ENCODE measurements around the gene MYLK4. TPM values are rescaled to one million over a fixed set of nuclear protein-coding genes. Genes with fewer than 3 reads are reported as not detected.

Gene MYLK4
- total RNA-seq, 1 experiment from 2014 or later, result 1.6 TPM

- intact Hi-C loops (cut with micrococcal nuclease; ENCODE audit: unreplicated experiment), result loop anchor here (1.0 to 10.0 kb wide), 6 partner anchors 50 to 264 kb away; partner anchors contain the start of gene SERPINB1
- peaks cover 25% of the 10 kb centered on the region; the same call in 1 of the 2 replicates for H3F3A ChIP-seq (ENCODE audit: insufficient read depth, low read depth)
- peak; percentile 71 for DNase-seq
- no peaks in the 10 kb centered on the region for H3K27me3 ChIP-seq (ENCODE audit: insufficient read depth, low read depth)
- no peaks in the 10 kb centered on the region for H4K20me1 ChIP-seq (ENCODE audit: insufficient read depth)
- TF ChIP-seq EZH2 (IDR thresholded peaks at IDR 0.05; ENCODE audit: low read depth) (no peak), CTCF (conservative IDR thresholded peaks at IDR 0.05) (peak; percentile 80)
- no peak overlapping the region for H3K4me3 ChIP-seq
- ChIA-PET CTCF (interaction anchor here (0.6 to 2.0 kb wide), 17 partner anchors 18 to 211 kb away, joined by 3 to 14 read pairs (median 5); partner anchors contain the start of genes NQO2 and SERPINB1), POLR2A (ENCODE audit: unreplicated experiment) (interaction anchor here (0.6 to 1.0 kb wide), 5 partner anchors 23 to 273 kb away, joined by 3 to 16 read pairs (median 8); partner anchors contain the start of gene SERPINB1)
- no peak overlapping the region for H3K4me2 ChIP-seq
- no peaks in the 10 kb centered on the region for H3K9me2 ChIP-seq (ENCODE audit: insufficient read depth)
- no peaks in the 10 kb centered on the region for H3K36me3 ChIP-seq (ENCODE audit: low read depth)
- no peaks in the 10 kb centered on the region for H3K9me3 ChIP-seq (ENCODE audit: insufficient read depth, low read depth)
- H2AFZ ChIP-seq, result no peak overlapping the region
- peak overlapping the region; percentile 74 for H3K27ac ChIP-seq
- BruUV-seq (replicated peaks), result no TSS peak
- H3K79me2 ChIP-seq (ENCODE audit: low read depth), result 0 out of 2 replicates have a peak, but pooled peaks cover 8% of the 10 kb centered on the region
- H3K4me1 ChIP-seq (replicated peaks; ENCODE audit: insufficient read depth), result peaks cover 4% of the 10 kb centered on the region; the same call in 1 of the 2 replicates
These were observed 40.1 kb upstream of the MYLK4 start for GRCh38 chr6:2790588-2791449.

- Histone ChIP-seq H3K79me2 (ENCODE audit: low read depth) (0 out of 2 replicates have a peak, but pooled peaks cover 2% of the 10 kb centered on the region), H3F3A (ENCODE audit: insufficient read depth, low read depth) (peaks cover 11% of the 10 kb centered on the region; the same call in 1 of the 2 replicates), H3K4me2 (no peak overlapping the region), H3K9me3 (ENCODE audit: insufficient read depth, low read depth) (no peaks in the 10 kb centered on the region), H2AFZ (no peak overlapping the region), H3K4me1 (replicated peaks; ENCODE audit: insufficient read depth) (no peaks in the 10 kb centered on the region), H3K27me3 (ENCODE audit: insufficient read depth, low read depth) (no peaks in the 10 kb centered on the region), H3K27ac (no peak overlapping the region), H4K20me1 (ENCODE audit: insufficient read depth) (no peaks in the 10 kb centered on the region), H3K4me3 (no peak overlapping the region), H3K36me3 (ENCODE audit: low read depth) (no peaks in the 10 kb centered on the region), H3K9me2 (ENCODE audit: insufficient read depth) (no peaks in the 10 kb centered on the region)
- no peak for TF ChIP-seq EZH2 (IDR thresholded peaks at IDR 0.05; ENCODE audit: low read depth)
- no peak for TF ChIP-seq CTCF (conservative IDR thresholded peaks at IDR 0.05)
- POLR2A ChIA-PET (ENCODE audit: unreplicated experiment), result no interaction called here
- intact Hi-C loops (cut with micrococcal nuclease; ENCODE audit: unreplicated experiment), result no loop called here
- no peak for DNase-seq
- BruUV-seq (replicated peaks), result no TSS peak
- CTCF ChIA-PET, result no interaction called here
These were observed 35.5 kb upstream of the MYLK4 start for GRCh38 chr6:2786269-2786668.

GRCh38 chr6:2784930-2785329 is 34.2 kb upstream of the MYLK4 start:
- Histone ChIP-seq H3K4me2 (no peak overlapping the region), H3K9me3 (ENCODE audit: insufficient read depth, low read depth) (no peaks in the 10 kb centered on the region), H3K79me2 (ENCODE audit: low read depth) (0 out of 2 replicates have a peak, but pooled peaks cover 2% of the 10 kb centered on the region), H3F3A (ENCODE audit: insufficient read depth, low read depth) (0 out of 2 replicates have a peak, but pooled peaks cover under 1% of the 10 kb centered on the region), H3K27me3 (ENCODE audit: insufficient read depth, low read depth) (no peaks in the 10 kb centered on the region), H3K27ac (no peak overlapping the region), H3K4me1 (replicated peaks; ENCODE audit: insufficient read depth) (no peaks in the 10 kb centered on the region), H2AFZ (no peak overlapping the region), H4K20me1 (ENCODE audit: insufficient read depth) (no peaks in the 10 kb centered on the region), H3K9me2 (ENCODE audit: insufficient read depth) (no peaks in the 10 kb centered on the region), H3K36me3 (ENCODE audit: low read depth) (no peaks in the 10 kb centered on the region), H3K4me3 (no peak overlapping the region)
- TF ChIP-seq EZH2 (IDR thresholded peaks at IDR 0.05; ENCODE audit: low read depth) (no peak), CTCF (conservative IDR thresholded peaks at IDR 0.05) (no peak)
- CTCF ChIA-PET, result interaction anchor here (0.6 kb wide), 1 partner anchor 551 kb away, joined by 3 read pairs; no protein-coding TSS in a partner anchor
- intact Hi-C loops (cut with micrococcal nuclease; ENCODE audit: unreplicated experiment), result no loop called here
- no peak for DNase-seq
- POLR2A ChIA-PET (ENCODE audit: unreplicated experiment), result no interaction called here
- BruUV-seq (replicated peaks), result no TSS peak
